ENCODE measurements around the gene DEDD.
A peak's percentile ranks its signal among the peaks of the same experiment; 100 is the strongest.

Gene DEDD

GRCh38 chr1:161090617-161091016, 41.9 kb downstream of the DEDD start:
- DNase-seq = no peak

- no peak for DNase-seq
Measured at GRCh38 chr1:161089938-161090337, 42.5 kb downstream of the DEDD start.

GRCh38 chr1:161089251-161089924, 43.1 kb downstream of the DEDD start, which contains the start of gene NECTIN4:
NECTIN4 (minus strand) TSS chr1:161089558; CDS start chr1:161089296, 262 bp downstream.
- DNase-seq = peak; percentile 56

- DNase-seq = no peak
Measured at GRCh38 chr1:161088587-161089110, 43.8 kb downstream of the DEDD start.

GRCh38 chr1:161086457-161086856, 46.0 kb downstream of the DEDD start:
- DNase-seq = no peak

GRCh38 chr1:161085165-161085564, 47.3 kb downstream of the DEDD start:
- DNase-seq = no peak

GRCh38 chr1:161084597-161084988, 47.9 kb downstream of the DEDD start:
- DNase-seq = no peak

GRCh38 chr1:161083748-161084596, 48.5 kb downstream of the DEDD start:
- DNase-seq = no peak

- peak; percentile 52 for DNase-seq
Measured at GRCh38 chr1:161082996-161083747, 49.3 kb downstream of the DEDD start.

- no peak for DNase-seq
Measured at GRCh38 chr1:161082483-161082882, 50.0 kb downstream of the DEDD start.

- DNase-seq = no peak
Measured at GRCh38 chr1:161081519-161081918, 50.9 kb downstream of the DEDD start.

GRCh38 chr1:161080441-161081405, 51.7 kb downstream of the DEDD start:
- DNase-seq = no peak

- no peak for DNase-seq
Measured at GRCh38 chr1:161079436-161080110, 52.9 kb downstream of the DEDD start.

GRCh38 chr1:161077426-161077825, 55.0 kb downstream of the DEDD start:
- DNase-seq = no peak

- no peak for DNase-seq
Measured at GRCh38 chr1:161076410-161076809, 56.1 kb downstream of the DEDD start.

GRCh38 chr1:161074676-161075368, 57.6 kb downstream of the DEDD start:
- DNase-seq = no peak

- DNase-seq = no peak
Measured at GRCh38 chr1:161073474-161074121, 58.9 kb downstream of the DEDD start.

- DNase-seq = no peak
Measured at GRCh38 chr1:161072751-161073449, 59.6 kb downstream of the DEDD start.

GRCh38 chr1:161071886-161072371, 60.5 kb downstream of the DEDD start:
- DNase-seq = peak; percentile 36
